ENCODE results near the gene TTF2. TPM values are rescaled to one million over a fixed set of nuclear protein-coding genes. Genes with fewer than 3 reads are reported as not detected.

Gene TTF2
- total RNA-seq, 3 donors from 2014 or later: 21.5 to 35.4 (median 30.2) TPM

GRCh38 chr1:117017062-117017461, 43.1 kb upstream of the TTF2 start:
- no peak for DNase-seq
- intact Hi-C loops (cut with DNase I, micrococcal nuclease): no loop called here
- Histone ChIP-seq H3K9me3 (no peaks in the 10 kb centered on the region), H3K4me1 (ENCODE audit: low read depth) (no peaks in the 10 kb centered on the region), H3K36me3 (ENCODE audit: low read depth) (no peaks in the 10 kb centered on the region), H3K4me3 (no peak overlapping the region)
- TF ChIP-seq CTCF (IDR thresholded peaks at IDR 0.05): no peak
- no peak for ATAC-seq

DNA sequence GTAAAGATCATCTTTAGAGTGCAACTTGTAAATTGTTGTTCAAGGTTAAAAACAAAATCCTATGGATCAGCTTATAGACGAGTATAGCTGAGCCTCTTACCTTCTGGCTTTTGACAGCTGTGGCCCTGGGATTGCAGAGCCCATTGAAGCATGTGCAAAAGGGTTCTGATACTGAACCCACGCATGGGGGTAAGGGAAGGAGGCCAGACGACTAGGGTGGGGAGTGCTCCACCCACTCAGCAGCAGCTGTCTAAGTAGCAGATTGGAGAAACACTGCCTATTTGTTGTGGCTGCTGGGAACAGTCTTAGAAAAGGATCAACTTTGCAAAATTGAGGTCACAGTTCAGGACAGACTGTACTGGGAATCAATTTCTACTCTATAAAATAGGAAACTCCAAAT, 42.5 kb upstream of the TTF2 start:
- intact Hi-C loops (cut with DNase I, micrococcal nuclease): no loop called here
- no peak for TF ChIP-seq CTCF (IDR thresholded peaks at IDR 0.05)
- H3K36me3 ChIP-seq (ENCODE audit: low read depth): no peaks in the 10 kb centered on the region
- no peaks in the 10 kb centered on the region for H3K4me1 ChIP-seq (ENCODE audit: low read depth)
- no peak overlapping the region for H3K4me3 ChIP-seq
- no peaks in the 10 kb centered on the region for H3K9me3 ChIP-seq
- ATAC-seq (no peak), DNase-seq (no peak)

- no peak for TF ChIP-seq CTCF (IDR thresholded peaks at IDR 0.05)
- intact Hi-C loops (cut with DNase I, micrococcal nuclease): no loop called here
These were observed 39.5 kb upstream of the TTF2 start for GRCh38 chr1:117020526-117021156.

GRCh38 chr1:117022114-117022513, 38.0 kb upstream of the TTF2 start:
- no peak for TF ChIP-seq CTCF (IDR thresholded peaks at IDR 0.05)
- no peaks in the 10 kb centered on the region for H3K9me3 ChIP-seq
- H3K4me1 ChIP-seq (ENCODE audit: low read depth): no peaks in the 10 kb centered on the region

More at GRCh38 chr1:117020526-117021156, 39.5 kb upstream of the TTF2 start:
- no peak overlapping the region for H3K4me3 ChIP-seq
- no peaks in the 10 kb centered on the region for H3K9me3 ChIP-seq
- ATAC-seq (no peak), DNase-seq (no peak)
- H3K36me3 ChIP-seq (ENCODE audit: low read depth): no peaks in the 10 kb centered on the region
- no peaks in the 10 kb centered on the region for H3K4me1 ChIP-seq (ENCODE audit: low read depth)

GRCh38 chr1:117025568-117025967, 34.6 kb upstream of the TTF2 start:
- Histone ChIP-seq H3K4me3 (no peak overlapping the region), H3K9me3 (no peaks in the 10 kb centered on the region), H3K36me3 (ENCODE audit: low read depth) (no peaks in the 10 kb centered on the region), H3K4me1 (ENCODE audit: low read depth) (no peaks in the 10 kb centered on the region)
- no peak for TF ChIP-seq CTCF (IDR thresholded peaks at IDR 0.05)
- ATAC-seq (no peak), DNase-seq (no peak)
- intact Hi-C loops (cut with DNase I, micrococcal nuclease): no loop called here

More at GRCh38 chr1:117022114-117022513, 38.0 kb upstream of the TTF2 start:
- intact Hi-C loops (cut with DNase I, micrococcal nuclease): no loop called here
- ATAC-seq (no peak), DNase-seq (no peak)
- no peak overlapping the region for H3K4me3 ChIP-seq
- no peaks in the 10 kb centered on the region for H3K36me3 ChIP-seq (ENCODE audit: low read depth)

DNA sequence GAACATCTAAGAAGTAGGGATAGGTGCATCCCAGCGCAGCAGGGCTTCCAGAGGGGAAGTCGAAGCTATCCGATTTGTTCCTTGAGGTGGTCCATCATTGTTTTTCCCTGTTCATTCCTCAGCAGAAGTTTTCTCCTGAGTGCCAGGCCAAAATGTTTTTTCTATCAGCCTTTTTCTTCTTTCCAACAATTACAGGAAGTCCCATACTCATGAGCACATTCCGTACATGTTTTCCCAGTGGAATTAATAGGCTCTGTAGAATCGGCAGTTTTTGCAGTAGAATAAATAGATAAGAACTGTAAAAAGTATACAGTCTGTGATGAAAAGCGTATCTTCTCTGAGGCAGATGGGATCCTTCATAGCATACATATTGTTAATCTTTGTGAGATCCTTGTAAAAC, 33.8 kb upstream of the TTF2 start:
- intact Hi-C loops (cut with DNase I, micrococcal nuclease): no loop called here
- no peak for ATAC-seq
- no peaks in the 10 kb centered on the region for H3K9me3 ChIP-seq
- no peak for TF ChIP-seq CTCF (IDR thresholded peaks at IDR 0.05)
- DNase-seq: no peak
- no peaks in the 10 kb centered on the region for H3K4me1 ChIP-seq (ENCODE audit: low read depth)
- H3K36me3 ChIP-seq (ENCODE audit: low read depth): no peaks in the 10 kb centered on the region
- no peak overlapping the region for H3K4me3 ChIP-seq

Data from mucosa of descending colon (tissue), 3 donors.